ENCODE measurements around the gene ROR2.
A peak's percentile ranks its signal among the peaks of the same experiment; 100 is the strongest.

Gene ROR2

DNA sequence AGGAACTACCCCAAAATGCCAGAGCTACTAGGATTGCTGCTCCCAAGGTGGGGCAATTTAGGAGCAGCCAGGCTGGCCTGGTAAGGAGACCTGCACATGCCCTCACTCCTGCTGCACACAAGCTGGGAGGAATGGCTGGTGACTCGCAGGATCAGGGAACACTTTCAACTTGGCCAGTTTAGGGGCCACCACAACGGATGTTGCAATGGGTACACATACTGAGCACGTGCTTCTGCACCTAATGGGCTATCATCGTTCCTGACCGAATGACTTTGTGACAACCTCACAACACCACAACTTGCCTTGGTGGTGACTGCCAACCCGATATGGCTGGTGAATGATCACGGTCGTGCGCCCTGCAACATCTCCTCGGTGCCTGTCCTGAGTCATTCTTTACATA is 172.0 kb downstream of the ROR2 start:
- no peak for DNase-seq (ENCODE audit: low read depth in 2 of 3, low spot score in 2 of 3)

DNA sequence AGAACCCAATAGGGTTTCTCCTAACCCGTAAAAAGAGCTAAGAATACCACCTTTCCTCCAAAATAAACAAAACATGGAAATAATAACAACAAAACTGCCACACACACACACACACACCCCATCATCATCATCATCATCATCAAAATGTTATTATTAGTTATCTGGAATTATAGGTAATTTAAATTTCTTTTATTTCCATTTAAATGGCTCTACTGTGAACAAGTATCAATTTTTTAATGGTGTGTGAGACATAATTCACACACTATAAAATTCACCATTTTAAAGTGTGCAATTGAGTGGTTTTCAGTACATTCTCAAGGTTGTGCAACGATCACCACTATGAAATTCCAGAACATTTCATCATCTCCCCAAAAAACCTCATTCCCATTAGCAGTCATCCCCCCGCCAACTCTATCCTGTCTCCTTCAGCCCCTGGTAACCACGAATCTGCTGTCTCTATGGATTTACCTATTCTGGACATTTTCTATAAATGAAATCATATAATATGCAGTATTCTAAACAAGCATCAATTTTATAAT is 172.7 kb downstream of the ROR2 start:
- no peak for DNase-seq (ENCODE audit: low read depth in 2 of 3, low spot score in 2 of 3)

DNA sequence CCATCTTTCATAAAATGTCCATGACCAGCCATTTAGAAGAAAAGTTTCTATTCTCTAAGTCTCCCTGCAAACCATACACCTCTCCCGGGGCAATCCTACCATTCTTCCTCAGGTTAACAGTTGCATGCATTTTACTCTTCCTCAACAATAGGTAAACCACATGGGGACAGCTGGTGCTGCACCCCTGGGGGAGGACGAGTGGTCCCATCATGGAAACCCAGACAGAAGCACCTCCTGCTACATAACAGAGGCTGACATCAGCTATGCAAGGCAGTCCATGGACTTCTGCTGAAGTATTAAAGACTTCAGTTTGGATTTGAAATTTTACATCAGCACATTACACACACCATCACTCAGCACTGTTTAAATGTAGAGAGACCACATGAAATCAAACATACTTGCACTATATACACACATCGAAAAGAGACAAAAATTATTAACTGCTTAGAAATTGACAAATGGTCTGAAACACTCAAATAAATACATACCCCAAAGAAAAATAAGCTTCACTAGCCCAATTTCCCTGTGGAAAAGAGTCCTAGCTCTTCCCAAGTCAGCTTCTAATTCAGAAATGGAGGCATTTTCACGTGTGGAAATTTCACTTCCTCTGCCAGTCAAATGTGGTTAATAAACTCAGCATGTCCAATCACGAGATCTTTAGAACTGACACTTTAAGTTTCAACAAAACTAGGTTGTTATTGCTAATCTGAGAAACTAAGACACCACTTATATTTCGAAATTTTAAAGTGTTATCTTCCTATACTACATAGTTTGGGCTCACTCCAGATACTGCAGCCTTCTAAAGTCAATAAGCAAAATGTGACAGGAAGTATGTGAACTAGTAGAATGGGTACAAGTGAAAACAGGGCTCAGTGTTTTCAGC is 173.4 kb downstream of the ROR2 start:
- DNase-seq (ENCODE audit: low read depth in 2 of 3, low spot score in 2 of 3) = no peak

DNA sequence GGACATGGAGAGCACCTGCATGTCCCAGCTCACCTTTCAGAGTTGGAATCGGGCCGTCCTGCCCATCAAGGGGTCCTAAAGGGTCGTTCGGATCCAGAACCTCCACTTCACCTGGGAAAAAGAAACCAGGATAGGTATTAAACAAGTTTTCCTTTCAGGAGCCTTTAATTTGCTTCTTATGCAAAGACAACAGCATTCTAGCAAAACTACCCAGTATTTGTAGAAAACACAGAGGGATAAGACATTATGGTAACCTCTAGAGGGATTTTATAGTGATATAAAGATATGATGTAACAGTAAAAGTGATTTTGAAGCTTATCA is 174.4 kb downstream of the ROR2 start:
- no peak for DNase-seq (ENCODE audit: low read depth in 2 of 3, low spot score in 2 of 3)

DNA sequence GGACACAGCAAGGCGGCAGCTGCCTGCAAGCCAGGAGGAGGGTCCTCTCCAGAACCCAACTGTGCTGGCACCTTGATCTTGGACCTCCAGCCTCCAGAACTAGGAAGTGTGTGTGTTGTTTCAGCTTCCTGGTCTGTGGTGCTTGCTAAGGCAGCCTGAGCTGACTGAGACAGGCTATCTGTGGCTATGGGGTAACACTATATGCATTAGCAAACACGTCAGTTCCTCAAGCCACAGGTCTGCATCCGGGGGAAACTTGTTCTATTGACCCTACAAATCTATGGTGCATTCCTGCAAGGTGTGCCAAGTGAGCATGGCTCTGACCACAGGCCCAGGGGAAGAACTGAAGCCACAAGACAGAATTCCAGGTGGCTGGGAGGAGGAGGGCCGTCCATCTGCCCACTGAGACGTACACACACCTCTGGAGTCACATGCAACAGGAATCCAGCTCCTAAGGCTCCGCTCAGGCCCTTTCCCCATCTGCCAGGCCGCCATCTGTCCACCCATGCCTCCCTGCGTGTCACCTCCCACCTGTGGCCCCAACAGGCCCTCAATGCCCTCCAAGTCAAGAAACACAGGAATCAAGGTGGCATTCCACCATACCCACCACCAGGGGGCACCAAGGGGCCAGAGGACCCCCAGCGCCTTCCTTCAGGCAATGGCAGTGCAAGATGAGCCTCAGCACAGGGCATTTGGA is 174.9 kb downstream of the ROR2 start:
- DNase-seq (ENCODE audit: low read depth in 2 of 3, low spot score in 2 of 3) = peak; percentile 36 to 60 (median 45)

DNA sequence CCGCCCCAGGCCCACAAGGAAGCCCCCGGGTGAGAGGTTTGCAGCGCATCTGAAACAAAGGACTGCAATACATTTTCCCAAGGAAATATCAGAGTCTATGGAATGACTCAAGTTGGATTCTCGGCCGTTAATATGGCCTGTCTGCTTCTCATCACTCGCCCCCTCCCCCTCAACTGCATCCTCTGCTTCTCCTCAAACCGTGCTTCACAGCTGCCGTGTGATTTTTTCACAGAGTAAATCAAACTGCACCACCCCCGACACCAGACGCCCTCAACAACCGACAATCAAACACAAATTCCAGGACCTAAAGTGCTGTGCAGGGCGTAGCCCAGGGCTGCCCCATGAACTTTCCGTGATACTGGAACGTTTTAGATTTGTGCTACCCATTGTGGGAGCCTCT is 176.9 kb downstream of the ROR2 start:
- DNase-seq (ENCODE audit: low read depth in 2 of 3, low spot score in 2 of 3) = no peak

DNA sequence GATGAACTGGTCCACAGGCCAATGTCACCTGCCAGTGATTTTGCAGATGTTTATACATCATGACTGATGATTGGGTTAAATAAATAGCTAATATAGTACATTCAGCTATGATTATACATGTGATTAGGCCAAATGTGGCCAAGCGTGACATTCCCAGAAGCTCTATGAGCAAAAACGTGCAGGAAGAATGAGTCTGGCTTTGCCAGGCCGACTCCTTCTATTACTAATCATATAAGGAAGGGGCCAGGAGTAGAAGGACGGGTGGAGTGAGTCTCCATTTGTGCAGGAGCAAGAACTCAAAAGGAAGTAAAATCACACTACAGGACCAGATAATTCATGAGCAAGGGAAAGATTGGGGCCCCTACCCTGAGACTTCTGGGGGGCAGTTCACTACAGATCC is 178.2 kb downstream of the ROR2 start:
- no peak for DNase-seq (ENCODE audit: low read depth in 2 of 3, low spot score in 2 of 3)

DNA sequence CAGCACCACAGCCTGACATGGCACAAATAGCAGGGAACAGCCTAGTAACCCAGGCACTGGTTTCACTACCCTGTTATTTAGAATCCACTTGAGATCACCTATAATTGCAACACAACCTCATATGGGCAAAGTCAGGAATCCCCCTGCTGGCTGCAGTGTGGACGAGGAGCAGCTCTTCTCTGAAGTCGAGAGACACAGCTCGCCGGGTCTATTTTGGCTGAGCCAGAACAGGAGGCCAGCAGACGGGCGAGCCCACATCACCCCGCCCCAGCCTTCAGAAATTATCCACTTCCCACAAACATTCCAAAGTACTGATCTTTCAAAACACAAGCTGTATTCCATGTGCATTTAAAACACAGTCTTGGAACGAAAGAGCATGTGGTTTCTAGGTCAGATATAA is 179.0 kb downstream of the ROR2 start:
- no peak for DNase-seq (ENCODE audit: low read depth in 2 of 3, low spot score in 2 of 3)

DNA sequence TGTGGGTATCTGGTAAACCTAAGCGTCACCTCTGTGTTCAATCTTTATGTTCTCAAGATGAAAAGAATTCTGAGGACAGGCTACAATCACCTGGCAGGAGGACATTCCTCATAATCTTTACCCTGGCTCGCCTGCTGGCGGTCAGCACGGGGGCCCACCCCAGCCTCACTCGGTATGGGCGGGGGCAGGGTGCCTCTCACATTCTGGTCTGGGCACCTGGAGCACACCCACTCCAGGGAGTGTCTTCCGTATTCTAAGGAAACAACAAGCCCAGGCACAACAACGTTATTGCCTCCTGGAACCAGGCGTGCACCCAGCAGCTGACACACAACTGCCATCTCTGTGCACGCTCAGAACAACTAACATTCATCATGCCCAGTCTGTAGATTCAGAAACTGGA is 179.8 kb downstream of the ROR2 start:
- no peak for DNase-seq (ENCODE audit: low read depth in 2 of 3, low spot score in 2 of 3)

DNA sequence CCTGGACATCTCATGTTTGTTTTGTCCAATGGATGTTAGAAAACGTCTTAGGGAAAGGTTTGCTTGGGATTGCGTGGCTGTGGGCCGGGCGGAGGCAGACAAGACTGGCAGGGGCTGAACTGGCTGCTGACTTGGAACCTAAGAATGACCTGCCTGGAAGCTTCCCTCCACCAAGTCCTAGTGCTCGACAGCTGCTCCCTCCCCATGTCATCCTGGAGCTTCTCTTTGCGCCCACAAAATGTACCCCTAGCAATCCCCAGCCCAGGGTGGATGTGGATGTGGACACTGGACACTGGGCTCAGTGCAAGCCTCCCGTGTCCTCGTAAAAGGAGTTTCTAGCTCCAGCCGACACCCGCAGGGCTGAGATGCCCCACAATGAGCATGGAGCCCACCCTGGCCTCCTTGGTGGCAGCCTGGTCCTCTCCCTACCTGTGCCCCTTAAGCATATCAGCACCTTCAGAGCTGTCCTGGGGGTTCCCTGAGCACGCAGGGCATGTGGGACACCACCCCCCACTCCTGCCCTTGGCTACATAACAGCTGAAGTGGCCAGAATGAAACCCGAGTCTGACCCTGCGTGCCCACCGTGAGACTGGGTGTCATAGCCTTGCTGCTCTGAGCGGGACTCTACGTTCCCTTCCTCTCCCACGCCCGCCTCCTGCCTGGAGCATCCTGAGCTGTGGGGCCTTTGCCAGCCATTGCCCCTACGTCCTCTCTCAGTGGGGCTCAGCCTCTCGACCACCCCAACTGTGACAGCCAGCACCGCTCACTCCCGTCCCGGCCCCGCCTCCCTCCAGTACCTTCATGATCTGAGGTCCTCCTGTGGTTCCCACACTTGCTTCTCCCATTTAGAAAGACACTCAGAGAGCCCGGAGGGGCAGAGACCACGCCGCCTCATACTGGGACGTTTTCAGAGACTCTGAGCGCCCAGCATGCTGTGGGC is 180.8 kb downstream of the ROR2 start:
- DNase-seq (ENCODE audit: low read depth in 2 of 3, low spot score in 2 of 3) = no peak

DNA sequence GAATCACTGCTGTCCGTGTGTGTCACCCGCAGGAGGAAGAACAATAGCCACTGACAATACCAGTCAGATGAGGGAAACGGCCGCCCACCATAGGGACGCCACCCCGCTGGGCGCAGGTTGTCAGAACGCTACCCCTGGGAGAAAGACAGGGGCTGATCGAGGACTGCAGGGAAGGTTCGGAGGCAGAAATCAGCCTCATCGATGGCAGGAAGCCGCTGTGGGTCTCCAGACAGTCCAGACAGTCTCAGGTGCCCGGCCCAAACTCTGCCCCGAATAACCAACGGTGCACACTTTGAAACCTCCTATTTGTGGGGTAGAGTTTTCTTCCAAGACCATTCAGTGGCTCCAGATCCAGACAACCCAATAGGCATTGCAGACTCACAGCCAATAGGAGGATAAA is 181.5 kb downstream of the ROR2 start:
- DNase-seq (ENCODE audit: low read depth in 2 of 3, low spot score in 2 of 3) = no peak

DNA sequence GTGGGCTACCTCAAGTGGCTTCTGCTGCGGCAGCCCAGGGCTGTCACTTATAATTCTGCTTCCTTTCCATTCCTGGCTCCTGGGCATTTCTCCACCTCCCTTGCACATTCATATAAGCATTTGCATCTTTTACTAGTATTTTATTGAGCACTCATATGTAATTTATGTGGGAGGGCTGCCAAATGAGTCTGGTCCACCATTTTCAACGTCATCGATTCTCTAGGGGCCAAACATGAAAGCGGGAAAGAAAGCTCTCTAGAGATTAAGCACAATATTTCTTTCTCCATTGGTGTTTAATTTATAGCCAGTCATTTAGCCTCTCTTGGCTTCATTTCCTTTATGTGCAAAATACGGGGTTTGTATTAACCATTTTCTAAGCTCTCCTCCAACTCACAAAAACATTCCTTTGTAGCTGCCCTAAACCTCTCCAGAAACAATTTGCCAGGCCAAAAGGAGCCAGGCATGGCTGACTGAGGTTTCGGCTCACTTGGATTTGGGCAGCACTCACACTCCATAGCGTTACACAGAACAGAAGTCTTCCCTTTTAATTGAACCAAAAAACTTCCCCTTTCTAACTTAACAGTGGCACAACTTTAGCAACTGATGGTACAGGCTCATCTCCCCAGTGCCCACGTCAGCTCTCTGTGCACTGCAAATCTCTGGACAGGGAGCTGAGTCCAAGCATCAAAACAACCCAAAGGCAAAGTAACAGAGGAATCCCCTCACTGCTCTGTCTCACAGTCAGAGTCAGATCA is 183.5 kb downstream of the ROR2 start:
- DNase-seq (ENCODE audit: low read depth in 2 of 3, low spot score in 2 of 3) = no peak

DNA sequence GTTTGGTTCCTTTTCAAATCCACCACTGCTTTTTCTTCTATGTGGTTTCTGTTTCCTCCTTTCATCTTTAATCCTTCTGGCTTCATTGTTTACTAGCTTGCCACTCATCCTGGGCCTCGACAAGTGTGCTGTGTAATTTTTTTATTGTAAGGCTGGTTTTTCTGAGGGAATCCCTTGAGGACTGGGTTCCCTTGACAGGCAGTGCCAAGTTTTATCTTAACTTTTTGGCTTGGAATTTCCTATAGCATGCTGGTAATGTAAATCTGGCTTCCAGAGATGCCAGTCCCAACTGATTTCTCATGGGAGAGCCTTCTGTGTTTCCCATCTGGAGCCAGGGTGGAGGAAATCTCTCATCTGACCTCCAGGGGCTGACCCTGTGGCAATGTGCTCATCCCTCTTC is 184.7 kb downstream of the ROR2 start:
- no peak for DNase-seq (ENCODE audit: low read depth in 2 of 3, low spot score in 2 of 3)

DNA sequence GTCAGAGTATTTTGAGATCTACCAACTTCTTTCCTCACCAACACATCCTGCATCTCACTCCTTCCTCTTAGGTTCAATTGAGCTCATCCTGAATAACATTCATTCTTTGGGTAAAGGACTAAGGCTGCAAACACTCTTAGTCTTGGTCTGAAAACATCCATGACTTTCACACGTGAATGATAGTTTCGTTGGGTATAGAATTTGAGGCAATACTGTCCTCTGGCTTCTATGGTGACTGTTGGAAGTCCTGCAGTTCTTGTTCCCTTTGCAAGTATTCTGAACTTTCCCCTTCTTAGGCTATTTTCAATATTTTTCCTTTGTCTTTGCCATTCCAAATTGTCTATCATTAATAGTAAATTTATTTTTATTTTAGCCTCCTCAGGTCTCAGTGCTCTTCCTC is 185.4 kb downstream of the ROR2 start:
- no peak for DNase-seq (ENCODE audit: low read depth in 2 of 3, low spot score in 2 of 3)

DNA sequence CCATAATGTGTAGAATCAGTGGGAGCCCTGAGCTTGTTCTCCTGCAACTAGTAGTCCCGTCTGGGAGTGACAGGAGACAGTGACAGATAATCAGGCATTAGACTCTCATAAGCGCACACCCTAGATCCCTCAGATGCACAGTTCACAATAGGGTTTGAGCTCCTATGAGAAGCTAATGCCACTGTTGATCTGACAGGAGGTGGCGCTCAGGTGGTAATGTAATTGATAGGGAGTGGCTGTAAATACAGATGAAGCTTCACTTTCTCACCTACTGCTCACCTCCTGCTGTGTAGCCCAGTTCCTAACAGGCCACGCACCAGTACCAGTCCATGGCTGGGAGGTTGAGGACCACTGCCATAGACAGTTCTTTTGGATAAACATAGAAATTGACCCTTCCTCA is 188.7 kb downstream of the ROR2 start:
- DNase-seq (ENCODE audit: low read depth in 2 of 3, low spot score in 2 of 3) = no peak

DNA sequence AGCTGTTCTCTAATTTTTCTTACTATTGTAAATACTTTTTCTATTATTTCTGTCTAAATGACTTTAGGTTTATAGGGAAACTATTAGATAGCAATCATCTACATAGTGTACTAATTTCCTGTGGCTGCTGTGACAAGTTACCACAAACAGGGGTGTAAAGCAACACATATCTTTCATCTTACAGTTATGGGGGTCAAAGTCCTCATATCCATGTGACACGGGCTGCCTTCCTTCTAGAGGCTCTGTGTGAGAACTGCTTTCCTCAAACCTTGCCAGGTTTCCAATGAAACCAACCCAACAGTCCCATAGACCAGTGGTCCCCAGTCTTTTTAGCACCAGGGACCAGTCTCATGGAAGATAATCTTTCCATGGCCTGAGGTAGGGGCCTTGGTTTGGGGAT is 189.1 kb downstream of the ROR2 start:
- no peak for DNase-seq (ENCODE audit: low read depth in 2 of 3, low spot score in 2 of 3)

DNA sequence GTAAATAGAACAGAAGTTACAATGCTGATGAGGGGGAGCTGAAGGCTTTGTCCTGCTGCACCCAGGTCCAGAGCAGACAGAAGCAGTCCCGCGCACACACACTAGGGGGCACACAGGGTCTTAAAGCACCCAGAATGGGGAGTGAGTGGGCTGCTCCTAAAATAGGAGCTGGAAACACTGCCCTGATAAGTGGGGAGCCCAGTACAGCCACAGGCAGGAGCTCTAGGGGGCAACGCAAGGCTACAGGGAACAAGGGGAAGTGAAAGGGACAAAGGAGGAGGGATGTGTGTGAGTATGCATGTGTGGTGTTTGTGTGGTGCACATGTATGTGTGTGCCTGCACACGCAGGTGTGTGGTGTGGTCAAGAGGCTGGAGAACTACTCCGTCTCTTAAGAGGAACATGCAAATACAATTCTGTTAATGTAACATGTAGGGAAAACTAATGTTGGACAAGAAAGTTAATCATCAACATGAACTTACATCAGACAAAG is 191.5 kb downstream of the ROR2 start:
- peak in 1 of 3 experiments; percentile 12 for DNase-seq (ENCODE audit: low read depth in 2 of 3, low spot score in 2 of 3)

DNA sequence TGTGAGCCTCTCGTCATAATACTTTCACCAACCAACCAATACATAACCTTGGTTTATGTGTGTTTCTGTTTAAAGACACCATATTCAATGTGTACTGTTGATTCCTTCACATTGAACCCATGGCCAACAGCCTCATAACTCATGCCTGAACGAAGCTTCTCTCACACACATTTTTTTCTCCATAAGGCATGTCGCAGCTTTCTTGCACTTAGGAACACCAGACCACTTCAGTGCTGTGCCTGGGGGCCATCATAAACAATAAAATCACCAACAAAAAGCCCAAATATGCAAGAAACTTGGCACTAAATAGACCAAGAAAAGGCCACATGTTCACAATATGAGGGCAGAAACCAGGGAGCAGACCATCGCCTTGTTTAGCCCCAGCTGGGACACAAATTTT is 192.2 kb downstream of the ROR2 start:
- DNase-seq (ENCODE audit: low read depth in 2 of 3, low spot score in 2 of 3) = no peak

DNA sequence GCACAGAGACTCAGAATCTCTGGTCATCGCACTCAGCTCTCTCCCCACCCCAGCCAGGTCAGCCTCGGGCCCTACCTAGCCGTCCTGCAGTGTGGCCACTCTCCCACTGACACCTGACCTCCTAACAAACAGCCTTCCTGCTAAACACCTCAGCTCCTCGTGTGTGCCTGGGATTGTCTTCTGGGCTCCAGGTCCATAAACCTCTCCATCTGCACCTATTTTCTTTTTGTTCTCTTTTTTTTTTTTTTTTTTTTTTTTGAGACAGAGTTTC is 193.6 kb downstream of the ROR2 start:
- DNase-seq (ENCODE audit: low read depth in 2 of 3, low spot score in 2 of 3) = no peak

DNA sequence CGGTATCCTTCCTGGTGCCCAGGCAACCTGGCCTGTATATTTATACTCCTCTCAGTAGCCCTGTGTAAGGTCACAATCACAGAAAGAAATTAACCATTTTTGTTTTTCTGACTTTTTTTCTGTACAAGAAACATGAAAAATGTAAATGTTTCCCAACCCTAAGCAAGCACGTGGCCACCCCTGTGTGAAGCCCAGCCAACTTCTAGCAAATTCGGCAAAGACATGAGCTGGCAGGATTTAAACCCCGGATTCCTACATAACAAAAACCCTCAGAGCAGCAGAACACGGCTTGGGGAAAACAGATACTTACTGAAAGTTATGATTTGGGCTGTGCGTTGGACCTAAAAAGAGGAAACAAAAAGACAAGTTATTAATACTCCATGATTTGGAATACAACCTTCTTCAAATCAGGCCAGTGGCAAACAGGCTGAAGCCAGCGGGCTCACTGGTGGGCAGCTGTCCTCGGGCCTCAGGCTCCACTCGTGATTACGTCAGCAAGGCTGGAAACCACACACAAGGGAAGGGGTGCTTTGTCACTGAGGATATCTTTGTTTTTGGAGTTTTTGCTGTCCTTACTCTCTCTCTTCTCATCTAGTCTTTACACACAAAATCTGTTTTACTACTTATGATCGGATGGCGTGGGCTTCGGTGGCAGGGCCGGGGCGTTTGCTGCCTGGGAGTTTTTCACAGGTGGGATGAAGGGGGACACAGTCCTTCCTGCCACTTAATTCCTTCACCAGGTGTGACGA is 194.1 kb downstream of the ROR2 start:
- no peak for DNase-seq (ENCODE audit: low read depth in 2 of 3, low spot score in 2 of 3)

Data from activated CD8-positive, alpha-beta memory T cell treated with anti-CD3 and anti-CD28 coated beads for 48 hours (primary cell).